GM19193 (cell line): ENCODE results near the gene SLC37A4.

Experiments
- POLR2A ChIP-seq: IDR thresholded peaks from 4 replicates; pipeline ENCODE4 v1.6.1; 2011; ENCODE audit not compliant: insufficient read depth, insufficient read length; ENCODE audit errors: extremely low read depth

Gene SLC37A4

DNA sequence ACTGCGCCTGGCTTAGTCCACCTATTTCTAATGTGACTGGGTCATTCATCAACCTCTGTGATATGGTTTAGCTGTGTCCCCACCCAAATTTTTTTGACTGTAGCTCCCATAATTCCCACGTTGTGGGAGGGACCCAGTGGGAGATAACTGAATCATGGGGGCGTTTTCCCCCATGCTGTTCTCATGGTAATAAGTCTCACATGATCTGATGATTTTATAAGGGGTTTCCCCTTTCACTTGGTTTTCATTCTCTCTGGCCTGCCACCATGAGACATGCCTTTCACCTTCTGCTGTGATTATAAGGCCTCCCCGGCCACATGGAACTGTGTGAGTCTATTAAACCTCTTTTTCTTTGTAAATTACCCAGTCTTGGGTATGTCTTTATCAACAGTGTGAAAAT lies 24.0 kb downstream of the SLC37A4 start:
- TF ChIP-seq POLR2A = no peak

DNA sequence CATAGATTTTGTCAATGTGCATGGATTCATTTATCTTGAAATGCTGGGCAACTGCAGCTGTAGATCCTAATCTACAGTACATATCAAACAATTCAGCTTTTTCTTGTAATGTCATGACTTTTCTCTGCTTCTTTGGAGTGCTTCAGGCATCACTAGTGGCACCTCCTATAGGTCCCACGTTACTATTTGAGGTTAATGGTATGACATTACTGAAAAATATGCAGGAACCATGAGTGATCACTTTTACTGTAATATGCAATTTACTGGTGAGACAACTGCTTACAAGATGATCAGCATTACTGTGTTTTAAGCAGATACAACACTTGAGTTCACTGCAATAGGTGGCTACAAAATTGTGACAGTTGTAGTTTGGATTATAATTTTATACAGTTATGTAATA lies 29.8 kb downstream of the SLC37A4 start:
- no peak for TF ChIP-seq POLR2A

DNA sequence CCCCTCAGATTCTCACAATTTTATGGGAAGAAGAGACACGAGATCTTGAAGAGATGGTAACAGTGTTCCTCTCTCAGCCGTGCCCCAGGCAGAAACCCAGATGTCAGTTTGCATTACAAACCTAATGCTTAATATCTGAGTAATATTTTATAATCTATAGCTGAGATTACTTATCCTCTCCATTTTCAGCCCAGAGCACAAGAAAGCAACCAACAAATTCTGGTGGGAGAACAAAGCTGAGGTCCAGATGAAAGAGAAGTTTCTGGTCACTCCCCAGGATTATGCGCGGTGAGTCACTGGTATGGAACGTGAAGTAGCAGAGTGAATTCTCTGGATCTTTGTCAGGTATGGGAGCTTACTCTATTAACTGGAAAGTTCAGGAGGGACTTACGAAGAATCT lies 31.9 kb downstream of the SLC37A4 start:
- no peak for TF ChIP-seq POLR2A

DNA sequence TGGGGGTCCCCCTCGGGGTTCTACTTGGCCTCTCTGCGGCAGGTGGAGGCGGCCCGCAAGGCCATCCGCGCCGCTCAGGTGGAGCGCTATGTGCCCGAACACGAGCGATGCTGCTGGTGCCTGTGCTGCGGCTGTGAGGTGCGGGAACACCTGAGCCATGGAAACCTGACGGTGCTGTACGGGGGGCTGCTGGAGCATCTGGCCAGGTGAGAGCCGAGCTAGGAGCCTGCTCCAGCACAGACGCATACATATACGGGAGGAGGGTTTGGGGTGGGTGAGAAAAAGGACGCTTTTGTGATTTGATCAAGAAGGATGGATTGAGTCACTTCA lies 32.3 kb downstream of the SLC37A4 start:
- no peak for TF ChIP-seq POLR2A

DNA sequence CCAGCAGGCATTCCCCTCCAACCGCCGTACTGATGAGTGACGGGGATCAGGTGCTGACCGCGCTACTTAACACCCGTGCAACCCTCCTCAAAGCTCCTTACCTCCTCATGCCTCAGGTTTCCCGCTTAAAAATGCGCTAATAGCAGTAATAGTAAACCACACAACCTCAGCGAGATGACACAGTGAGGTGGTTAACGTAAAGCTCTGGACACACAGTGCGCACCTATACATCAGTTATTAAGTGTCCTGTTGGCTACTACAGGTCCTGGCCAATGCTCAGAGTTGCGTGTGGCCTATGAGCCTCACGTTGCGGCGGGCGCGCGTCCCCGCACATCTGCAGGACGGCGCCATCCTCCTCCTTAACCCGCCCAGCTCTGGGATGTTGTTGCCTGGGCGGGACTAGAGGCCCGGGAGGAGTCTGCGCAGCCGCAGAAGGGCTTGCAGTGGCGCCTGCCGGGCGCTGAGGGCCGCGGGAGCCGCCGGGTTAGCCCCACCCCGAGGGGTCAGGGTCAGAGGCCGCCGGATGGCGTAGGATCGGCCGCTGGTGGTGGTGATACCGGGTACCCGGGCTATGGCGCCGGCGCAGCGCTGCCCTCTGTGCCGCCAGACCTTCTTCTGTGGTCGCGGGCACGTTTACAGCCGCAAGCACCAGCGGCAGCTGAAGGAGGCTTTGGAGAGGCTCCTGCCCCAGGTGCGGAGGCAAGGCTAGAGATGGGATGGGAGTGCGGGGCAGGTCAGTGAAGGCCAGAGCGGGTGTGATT lies 32.9 kb downstream of the SLC37A4 start, which contains the start of gene CENATAC:
TSS of gene CENATAC (plus strand) at position 512 of the 761 bp plus-strand sequence. CDS start at position 572, 60 bp downstream.
- peak; percentile 90 for TF ChIP-seq POLR2A

DNA sequence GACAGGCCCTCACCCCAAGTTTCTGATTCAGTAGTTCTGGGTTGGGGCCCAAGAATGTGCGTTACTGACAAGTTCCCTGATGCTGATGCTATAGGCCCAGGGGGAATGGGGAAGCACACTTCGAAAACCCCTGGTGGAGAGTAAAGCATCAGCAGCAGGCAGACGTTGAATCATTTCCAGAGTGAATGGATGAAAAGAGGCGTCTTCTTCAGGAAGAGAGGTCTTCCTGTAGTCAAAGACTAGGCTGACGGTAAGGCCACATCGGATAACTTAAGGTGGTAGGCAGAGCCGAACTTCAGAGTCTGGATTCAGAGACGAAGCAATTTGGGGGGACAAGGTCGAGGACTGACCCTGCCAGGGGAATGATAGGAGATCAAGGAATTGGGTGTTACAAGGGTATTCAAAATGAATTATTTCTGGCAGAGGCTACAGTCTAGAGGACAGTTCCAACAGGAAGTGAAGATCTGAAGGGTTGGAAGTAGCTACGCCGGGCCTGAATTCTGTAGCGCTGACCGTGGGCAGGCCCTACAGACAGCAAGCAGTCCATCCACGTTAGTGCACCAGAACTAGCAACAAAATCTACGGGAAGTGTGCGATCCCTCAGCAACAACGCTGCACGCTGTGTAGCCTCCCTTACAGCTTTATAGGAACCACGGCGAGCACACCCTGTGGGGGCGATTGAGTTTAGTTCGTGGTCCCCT lies 33.6 kb downstream of the SLC37A4 start:
- peak; percentile 11 for TF ChIP-seq POLR2A

DNA sequence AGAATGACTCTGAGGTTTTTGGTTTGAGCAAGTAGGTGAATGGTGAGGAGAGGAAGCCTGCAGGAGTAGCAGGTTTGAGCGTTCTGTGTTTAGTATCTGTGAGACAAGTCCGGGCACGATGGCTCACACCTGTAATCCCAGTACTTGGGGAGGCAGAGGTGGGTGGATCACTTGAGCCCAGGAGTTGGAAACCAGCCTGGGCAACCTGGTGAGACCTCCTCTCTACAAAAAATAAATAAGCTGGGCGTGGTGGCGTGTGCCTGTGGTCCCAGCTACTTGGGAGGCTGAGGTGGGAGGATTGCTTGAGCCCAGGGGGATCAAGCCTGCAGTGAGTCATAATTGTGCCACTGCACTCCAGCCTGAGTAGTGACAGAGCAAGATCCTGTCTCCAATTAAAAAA lies 42.4 kb downstream of the SLC37A4 start:
- no peak for TF ChIP-seq POLR2A

DNA sequence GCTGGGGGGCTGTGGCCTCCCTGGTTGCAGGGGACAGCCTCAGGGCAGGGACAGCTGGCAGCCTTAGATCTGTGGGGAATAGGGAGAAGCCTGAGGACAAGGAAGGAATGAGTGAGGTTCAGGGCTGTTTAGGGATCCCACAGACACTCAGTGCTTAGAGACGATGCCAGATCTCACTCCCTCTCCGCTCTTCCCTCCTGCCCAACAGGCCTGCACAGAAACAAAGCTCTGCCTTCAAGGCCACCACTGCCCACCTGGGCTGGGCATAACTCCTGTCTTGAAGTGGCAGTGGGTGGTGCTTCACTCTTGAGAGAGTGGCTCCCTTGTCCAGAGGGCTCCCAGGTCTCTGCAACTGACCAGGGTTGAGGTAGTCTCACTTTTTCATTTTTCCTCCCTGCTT lies 45.9 kb downstream of the SLC37A4 start:
- no peak for TF ChIP-seq POLR2A

DNA sequence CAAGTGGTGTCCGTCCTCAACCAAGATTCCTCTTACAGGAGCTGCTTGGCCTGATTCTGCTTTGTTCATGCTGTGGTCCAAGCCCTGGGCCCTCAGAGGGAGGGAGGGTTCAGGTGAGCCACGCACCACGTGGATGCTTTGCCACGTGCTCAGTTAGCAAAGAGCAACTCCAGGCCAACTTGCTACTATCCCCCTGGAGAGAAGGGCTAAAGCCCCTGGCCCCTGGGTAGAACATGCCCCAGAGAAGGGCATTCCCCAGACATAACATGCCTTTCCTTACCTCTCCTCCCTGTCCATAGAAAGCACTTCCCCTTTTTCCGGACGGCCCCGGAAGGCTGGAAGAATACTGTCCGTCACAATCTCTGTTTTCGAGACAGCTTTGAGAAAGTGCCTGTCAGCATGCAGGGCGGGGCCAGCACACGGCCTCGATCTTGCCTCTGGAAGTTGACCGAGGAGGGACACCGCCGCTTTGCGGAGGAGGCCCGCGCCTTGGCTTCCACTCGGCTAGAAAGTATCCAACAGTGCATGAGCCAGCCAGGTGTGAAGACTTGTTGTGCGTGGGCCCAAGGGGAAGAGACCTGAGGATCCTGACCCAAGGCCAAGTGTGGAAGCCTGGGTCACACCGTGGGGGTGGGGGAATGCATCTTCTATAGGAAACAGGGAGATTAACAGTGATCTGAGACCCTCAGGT lies 50.3 kb downstream of the SLC37A4 start:
- TF ChIP-seq POLR2A = no peak

DNA sequence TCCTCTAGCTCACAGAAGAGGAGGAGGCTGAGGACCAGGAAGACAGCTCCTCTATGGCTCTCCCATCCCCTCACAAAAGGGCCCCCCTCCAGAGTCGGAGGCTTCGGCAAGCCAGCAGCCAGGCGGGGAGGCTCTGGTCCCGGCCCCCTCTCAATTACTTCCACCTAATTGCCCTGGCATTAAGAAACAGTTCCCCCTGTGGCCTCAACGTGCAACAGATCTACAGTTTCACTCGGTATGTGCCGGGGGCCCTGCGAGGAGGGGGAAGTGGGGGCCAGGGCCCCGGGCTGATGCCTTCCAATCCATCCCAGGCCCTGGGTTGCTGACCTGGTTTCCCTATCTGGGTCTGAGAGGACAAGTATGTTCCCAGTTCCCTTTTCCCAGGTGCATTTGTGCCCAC lies 51.2 kb downstream of the SLC37A4 start:
- no peak for TF ChIP-seq POLR2A

DNA sequence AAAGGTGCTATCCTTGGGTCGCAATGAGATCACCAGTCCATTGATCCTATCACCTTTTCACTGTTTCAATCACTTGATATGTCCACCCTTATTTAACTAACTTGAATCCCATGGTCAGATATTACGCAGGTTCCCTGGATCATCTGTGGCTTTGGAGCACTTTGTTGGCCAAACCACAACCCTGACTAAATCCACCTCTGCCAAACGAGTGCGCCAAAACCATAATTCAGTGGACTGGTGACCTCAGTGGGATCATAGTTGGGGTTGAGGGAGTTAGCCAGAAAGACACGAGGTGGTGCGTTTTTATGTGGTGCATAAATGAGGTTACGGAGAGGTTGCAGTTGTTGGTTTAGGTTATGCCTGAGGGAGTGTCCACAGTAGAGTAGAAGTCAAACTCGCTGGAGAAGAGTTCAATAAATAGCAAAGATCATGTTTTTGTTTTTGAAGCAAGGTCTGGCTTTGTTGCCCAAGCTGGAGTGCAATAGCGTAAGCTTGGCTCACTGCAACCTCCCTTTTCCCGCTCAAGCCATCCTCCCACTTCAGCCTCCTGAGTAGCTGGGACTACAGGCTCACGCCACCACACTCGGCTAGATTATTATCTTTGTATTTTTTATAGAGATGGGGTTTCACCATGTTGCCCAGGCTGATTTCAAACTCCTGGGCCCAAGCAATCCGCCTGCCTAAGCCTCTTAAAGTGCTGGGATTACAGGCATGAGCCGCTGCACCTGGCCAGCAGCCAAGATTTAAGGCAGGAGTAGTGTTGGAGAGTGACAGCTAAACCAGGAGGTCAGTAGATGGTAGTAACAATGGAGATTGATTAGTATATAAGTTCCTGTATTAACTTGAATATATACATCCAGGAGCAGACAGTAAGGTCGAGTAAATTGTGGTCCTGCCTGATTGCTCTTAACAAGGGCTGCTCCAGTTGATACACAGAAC lies 54.6 kb downstream of the SLC37A4 start:
- no peak for TF ChIP-seq POLR2A
